ENCODE results near the gene BMPR1A. TPM values are rescaled to one million over a fixed set of nuclear protein-coding genes. Genes with fewer than 3 reads are reported as not detected.

BMPR1A gene
- total RNA-seq, 1 donor from 2014 or later: 84.7 TPM

DNA sequence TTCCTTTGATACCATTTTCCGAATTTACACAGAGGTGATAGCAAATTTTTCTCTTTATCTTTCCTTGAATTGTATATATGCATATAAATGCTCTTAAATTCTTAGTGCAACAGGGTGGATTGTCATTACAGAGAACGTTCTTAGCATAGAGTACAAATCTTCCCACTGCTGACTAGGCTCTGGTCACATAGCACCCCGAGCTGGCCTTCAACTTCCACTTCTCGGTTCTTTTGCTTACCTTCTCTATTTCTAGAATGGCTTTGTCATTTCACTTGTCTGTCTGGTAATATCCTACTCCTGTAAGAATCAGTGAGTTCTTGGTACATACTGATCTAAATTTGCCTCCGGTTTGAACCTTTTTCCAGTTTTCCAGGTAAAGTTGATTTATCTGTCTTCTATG, 225.3 kb downstream of the BMPR1A start:
- no peak overlapping the region for H3K27ac Mint-ChIP-seq
- H3K4me1 Mint-ChIP-seq (ENCODE audit: unreplicated experiment): peaks cover 7% of the 10 kb centered on the region
- TF ChIP-seq, protein P1, sequence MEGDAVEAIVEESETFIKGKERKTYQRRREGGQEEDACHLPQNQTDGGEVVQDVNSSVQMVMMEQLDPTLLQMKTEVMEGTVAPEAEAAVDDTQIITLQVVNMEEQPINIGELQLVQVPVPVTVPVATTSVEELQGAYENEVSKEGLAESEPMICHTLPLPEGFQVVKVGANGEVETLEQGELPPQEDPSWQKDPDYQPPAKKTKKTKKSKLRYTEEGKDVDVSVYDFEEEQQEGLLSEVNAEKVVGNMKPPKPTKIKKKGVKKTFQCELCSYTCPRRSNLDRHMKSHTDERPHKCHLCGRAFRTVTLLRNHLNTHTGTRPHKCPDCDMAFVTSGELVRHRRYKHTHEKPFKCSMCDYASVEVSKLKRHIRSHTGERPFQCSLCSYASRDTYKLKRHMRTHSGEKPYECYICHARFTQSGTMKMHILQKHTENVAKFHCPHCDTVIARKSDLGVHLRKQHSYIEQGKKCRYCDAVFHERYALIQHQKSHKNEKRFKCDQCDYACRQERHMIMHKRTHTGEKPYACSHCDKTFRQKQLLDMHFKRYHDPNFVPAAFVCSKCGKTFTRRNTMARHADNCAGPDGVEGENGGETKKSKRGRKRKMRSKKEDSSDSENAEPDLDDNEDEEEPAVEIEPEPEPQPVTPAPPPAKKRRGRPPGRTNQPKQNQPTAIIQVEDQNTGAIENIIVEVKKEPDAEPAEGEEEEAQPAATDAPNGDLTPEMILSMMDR (conservative IDR thresholded peaks at IDR 0.05): no peak
- H3K9me3 Mint-ChIP-seq: no peaks in the 10 kb centered on the region
- no peak overlapping the region for H3K4me3 Mint-ChIP-seq
- H3K27me3 Mint-ChIP-seq: no peaks in the 10 kb centered on the region
- no peak for DNase-seq (ENCODE audit: extremely low spot score, unreplicated experiment)
- no peaks in the 10 kb centered on the region for H3K36me3 Mint-ChIP-seq

Other genes starting within 250 kb of the BMPR1A start
- 41.3 and 42.4 TPM in 2 replicates for gene WAPL, start 234.8 kb upstream of the BMPR1A start, total RNA-seq (ENCODE audit: low replicate concordance)
- not detected in 2 replicates for gene OPN4, start 102.1 kb upstream of the BMPR1A start, total RNA-seq (ENCODE audit: low replicate concordance)
- 0.14 and 0.85 TPM in 2 replicates for gene LDB3, start 88.1 kb upstream of the BMPR1A start, total RNA-seq (ENCODE audit: low replicate concordance)
- 4.0 and 5.5 TPM in 2 replicates for gene MMRN2, start 201.0 kb downstream of the BMPR1A start, total RNA-seq (ENCODE audit: low replicate concordance)
- 60.4 and 77.6 TPM in 2 replicates for gene SNCG, start 202.0 kb downstream of the BMPR1A start, total RNA-seq (ENCODE audit: low replicate concordance)
- 1.5 TPM in 1 of 2 replicates, not detected in the other for gene ADIRF, start 211.9 kb downstream of the BMPR1A start, total RNA-seq (ENCODE audit: low replicate concordance)